Measurements from ENCODE around the gene APOL6.

Gene APOL6, protein sequence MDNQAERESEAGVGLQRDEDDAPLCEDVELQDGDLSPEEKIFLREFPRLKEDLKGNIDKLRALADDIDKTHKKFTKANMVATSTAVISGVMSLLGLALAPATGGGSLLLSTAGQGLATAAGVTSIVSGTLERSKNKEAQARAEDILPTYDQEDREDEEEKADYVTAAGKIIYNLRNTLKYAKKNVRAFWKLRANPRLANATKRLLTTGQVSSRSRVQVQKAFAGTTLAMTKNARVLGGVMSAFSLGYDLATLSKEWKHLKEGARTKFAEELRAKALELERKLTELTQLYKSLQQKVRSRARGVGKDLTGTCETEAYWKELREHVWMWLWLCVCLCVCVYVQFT

DNA sequence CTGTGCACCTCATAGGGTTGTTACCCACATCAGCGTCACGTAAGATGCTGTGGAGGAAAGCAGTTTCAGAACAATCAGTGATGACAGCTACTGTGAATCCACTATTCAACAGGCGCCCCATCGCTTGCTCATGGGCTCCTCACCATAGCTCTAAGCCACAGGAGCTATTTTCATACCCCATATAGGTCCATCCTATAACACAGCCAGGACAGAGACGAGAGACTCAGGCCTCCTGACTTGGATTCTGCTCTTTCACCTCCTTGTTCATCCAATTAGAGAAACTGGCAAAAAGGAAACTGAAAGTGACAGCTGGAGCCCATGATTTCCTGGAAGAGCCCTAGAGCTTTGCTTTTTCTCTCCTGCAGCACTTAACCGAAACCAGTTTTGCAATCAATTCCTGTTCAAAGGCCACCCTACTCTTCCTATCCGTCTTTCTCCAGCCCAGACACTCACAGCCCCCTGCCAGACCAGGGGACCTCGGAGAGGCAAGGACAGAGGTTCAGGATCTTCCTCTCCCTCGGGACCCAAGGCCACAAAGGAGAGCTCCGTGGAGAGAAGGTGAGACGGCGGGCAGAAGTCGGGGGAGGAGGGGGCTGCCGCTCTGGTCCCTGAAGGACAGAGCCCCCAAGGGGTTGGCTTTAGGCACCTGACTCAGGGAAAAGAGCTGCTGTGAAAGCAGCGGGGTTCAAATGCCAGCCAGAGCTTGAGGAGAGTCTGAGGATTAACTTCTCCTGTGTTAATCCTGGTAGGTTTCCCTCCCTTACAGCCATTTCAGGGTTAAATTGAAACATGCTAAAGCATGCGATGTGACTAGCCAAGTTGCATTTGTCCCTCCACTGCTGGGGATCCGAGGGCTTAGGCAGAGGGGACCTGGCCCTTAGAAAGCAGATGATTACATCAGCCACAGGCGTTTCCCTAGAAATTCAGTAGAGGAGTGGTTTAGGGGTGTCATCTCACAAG is at the start of gene APOL6:
APOL6 (plus strand) TSS at position 381 of the 960 bp plus-strand sequence. CDS start 7,980 bp downstream, outside the sequence.
- DNase-seq (ENCODE audit: low read depth in 2 of 2), result peak in 1 of 2 donors; percentile 20

DNA sequence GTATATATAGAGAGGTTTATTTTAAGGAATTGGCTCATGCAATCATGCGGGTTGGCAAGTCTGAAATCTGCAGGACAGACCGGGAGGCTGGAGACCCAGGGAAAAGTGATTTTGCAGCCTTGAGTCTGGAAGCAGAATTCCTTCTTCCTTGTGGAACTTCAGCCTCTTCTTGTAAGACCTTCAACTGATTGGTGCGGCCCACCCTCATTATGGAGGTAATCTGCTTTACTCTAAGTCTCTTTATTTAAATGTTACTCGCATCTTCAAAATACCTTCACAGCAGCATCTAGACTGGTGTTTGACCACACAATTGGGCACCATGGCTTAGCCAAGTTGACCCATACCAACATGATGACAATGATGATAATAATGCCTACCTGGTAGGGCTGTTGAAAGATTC is 48.9 kb upstream of the APOL6 start:
- no peak for DNase-seq (ENCODE audit: low read depth in 2 of 2)

DNA sequence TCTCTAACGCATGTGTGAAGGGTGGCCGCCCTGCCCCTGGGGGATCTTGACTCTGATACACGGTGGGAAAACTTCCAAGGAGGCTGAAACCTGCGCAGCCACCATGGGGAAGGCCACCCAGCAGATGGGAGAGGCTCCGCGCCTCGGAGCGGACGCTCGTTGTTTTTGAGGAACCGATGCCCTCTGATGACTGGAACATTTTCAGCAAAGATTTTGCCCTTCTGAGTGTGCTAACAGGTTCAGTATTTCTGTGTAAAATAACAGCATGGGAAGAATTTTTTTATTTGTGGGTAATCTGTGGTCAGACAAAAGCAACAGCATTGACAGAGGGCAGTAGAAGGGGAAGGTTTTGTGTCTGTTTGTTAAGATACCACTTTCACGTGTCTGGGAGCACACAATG is 47.8 kb upstream of the APOL6 start:
- no peak for DNase-seq (ENCODE audit: low read depth in 2 of 2)

DNA sequence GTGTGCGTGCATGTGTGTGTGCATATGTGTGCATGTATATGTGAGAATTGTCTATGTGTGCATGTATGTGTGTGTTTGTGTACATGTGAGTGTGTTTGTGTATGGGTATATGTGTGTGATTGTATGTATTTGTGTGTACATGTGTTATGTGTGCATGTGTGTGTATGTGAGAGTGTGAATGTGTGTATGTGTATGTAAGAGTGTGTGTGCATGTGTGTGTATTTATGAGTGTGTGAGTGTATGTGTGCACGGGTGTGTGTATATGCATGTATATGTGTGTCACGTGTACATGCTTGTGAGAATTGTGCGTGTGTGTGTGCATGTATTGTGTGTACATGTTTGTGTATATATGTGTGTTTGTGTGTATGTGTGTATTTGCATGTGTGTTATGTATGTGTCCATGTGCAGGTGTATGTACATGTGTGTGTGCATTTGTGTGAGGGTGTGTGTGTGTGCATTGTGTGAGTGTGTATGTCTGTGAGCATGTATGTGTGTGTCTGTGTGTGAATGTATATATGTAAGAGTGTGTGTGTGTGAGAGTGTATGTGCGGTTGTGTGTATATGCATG is 47.1 kb upstream of the APOL6 start:
- no peak for DNase-seq (ENCODE audit: low read depth in 2 of 2)

DNA sequence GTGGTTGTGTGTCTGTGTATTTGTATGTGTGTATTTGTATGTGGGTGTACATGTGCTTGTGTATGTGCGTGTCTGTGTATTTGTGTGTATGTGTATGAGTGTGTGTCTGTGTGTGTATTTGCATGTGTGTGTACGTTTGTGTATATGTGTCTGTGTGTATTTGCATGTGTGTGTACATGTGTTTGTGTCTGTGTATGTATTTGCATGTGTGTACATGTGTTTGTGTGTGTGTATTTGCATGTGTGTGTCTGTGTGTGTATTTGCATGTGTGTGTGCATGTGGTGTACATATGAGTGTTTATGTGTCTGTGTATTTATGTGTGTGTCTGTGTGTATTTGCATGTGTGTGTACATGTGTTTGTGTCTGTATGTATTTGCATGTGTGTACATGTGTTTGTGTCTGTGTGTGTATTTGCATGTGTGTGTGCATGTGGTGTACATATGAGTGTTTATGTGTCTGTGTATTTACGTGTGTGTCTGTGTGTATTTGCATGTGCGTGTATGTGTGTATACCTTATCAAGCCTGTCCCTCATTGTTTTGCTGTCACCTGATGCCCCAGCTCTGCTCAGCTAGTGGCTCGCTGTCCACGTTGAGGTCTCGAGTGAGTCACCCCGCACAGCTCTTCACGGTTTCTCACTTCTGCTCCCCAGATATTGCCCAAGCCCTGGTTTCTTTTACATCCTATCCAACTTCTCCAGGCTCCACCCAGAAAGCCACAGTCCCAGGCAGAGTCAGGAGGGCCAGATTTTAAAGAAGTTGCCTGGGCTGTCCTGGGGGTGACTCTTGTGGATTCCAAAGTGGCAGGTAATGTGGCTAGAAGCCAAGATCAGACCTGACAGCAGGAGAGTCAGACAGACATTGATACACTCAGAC is 46.3 kb upstream of the APOL6 start:
- no peak for DNase-seq (ENCODE audit: low read depth in 2 of 2)

DNA sequence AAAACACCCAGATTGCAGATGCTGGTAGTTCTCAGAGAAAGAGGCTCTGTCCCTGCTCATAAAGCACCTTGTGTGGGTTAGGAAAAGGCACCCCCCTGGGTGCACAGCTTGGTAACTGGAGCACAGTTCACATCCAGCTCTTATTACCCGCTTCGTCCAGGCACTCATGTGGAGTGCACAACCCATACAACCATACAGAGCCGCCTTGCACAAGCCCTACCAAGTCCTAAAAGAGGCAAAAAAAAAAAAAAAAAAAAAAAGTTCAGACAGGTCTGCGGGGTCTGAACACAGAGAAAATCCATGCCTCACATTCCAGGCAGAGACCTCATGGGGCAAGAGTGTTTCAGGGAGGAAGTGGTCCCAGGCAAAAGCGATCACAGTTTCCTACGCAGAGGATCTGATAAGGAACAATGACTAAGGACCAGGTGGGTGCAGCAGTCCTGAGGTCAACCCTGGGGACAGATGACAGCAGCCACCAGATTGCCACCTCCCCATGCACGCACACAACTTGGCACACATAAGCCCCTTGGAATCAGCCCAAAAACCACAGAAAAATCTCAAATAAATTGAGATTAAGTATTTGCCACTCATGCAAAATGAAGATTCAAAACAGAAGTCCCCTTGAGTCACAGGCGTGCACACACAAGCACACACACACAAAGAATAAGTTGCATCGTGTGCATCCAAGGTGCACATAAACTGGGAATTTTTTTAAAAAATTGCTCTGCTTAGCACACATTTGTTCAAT is 43.5 kb upstream of the APOL6 start:
- no peak for DNase-seq (ENCODE audit: low read depth in 2 of 2)

DNA sequence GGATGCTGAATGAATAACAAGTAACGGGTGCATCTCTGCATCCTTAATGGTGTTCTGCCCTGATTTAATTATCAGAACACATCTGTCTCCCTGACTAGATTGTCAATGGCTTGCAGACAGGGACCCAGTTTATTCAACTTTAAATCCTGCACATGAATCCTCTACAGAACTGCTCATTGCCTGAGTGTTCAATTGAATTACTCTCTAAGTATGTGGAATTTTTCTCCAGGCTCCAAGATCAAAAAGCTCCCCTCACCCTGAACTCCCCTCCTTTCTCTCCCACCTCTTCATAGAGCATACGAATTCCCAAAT is 42.9 kb upstream of the APOL6 start:
- no peak for DNase-seq (ENCODE audit: low read depth in 2 of 2)

DNA sequence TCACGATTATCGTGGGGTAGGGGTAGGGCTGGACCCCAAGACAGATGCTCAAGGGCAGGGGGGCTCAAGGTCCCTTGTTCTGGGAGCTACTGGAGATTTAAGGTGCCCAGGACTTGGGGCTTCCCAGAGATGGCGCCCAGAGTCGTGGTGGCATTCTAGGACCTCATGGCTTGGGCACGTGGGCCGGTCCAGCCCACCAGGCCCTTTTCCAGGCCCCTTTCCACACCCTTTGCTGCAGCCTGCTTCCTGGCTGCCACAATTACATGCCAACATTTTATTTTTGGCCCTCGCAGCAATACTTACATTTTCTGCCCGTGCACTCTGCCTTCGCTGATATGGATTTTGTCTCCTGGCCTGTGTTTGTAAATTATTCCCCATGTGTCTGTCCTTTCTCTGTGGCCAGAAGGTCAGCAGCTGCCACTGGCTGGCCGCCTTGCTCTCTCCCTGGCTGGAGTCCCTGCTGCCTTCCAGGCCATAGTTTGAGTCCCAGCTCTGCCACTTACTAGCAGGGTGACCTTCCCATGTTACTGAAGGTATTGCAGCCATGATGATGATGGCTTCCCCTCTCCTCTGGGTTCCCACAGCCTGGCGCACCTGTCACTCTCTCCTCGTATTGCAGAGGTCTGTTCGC is 42.3 kb upstream of the APOL6 start:
- no peak for DNase-seq (ENCODE audit: low read depth in 2 of 2)

DNA sequence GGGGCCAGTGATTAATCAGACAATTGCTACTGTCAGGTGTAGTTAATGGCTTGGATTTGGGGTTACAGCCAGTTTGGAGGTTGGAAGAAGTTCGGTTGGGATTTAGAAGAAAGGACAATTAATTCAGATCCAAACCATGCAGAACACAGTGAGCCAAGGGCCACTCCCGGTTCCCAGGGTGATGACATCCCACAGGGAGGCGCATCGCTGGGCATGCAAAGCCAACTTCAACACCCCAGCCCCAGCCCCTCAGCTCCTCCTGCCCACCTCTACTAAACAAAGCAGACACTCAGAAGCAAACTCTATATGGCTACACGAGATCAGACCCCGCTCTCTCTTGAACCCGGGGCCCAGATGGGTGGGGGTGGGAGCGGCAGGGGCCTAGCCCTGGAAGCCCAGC is 41.3 kb upstream of the APOL6 start:
- DNase-seq (ENCODE audit: low read depth in 2 of 2), result no peak

DNA sequence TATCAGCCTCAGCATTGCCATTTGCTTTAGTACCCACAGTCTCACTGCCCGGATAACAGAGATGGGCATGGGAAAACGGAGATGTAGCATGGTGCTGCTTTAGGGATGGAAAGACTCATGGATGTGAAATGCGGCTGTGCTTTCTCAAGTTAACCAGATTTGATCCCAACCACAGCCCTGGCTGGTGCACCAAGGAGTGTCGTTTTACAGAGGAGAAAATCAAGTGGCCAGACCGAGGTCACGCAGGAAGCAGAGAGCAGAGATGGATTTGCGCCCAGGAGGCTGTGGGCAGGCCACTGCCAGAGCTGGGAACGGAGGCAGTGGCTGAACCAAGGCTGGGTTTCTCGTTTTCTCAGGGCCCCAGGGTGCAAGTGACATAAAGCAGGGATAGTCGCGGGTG is 40.2 kb upstream of the APOL6 start:
- DNase-seq (ENCODE audit: low read depth in 2 of 2), result no peak

DNA sequence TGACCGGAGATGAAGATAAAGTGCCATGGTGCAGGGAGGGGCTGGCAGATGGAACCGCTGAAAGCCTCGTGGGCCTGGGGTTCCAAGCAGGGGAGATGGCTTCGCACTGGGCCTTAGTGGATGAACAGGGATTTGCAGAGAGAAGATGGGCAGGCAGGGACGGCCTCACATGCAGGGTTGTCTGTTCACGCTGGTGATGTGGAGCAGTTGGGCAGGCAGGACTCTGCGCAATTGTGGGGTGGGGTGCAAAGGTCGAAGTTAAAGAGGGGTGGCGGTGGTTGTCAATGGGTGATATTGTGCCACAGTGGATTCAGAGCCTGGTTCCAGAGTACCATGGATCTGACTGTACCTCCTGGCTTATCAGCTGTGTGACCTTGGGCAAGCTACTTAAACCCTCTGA is 39.0 kb upstream of the APOL6 start:
- DNase-seq (ENCODE audit: low read depth in 2 of 2), result no peak

DNA sequence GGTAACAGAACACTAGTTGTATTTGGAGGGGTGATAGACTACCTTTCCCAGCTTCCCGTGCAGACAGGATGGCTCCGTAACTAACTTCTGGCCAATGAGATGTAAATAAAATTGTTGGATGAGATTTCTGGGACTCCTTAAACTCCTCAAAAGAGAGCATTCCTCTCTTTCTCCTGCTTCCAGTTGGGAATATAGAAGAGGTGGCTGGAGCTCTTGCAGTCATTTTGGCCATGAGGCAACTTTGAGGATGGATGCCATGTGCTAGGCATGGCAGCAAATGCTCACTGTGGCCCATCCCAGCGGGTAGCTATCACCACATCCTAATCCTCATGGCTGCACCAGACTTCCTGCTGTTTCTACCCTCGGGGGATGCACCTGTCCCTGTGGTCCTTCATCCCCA is 38.5 kb upstream of the APOL6 start:
- no peak for DNase-seq (ENCODE audit: low read depth in 2 of 2)

DNA sequence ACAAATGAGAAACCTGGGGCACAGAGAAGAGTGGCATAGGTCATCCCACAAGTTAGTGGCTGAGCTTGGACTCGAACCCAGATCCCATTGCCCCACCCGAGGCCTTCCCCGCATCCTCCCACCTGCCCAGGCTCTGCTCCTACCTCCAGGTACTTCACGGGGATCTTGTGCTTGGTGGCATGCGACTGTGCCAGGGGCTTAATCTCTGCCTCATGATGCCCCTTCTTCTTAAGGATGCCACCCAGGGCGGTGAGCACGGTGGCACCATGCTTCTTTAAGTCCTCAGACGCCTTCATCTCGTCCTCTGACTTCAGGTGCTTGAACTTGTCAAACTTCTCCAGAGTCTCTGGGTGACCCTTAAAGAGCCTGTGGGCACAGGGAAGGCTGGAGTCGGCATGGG is 37.5 kb upstream of the APOL6 start:
- no peak for DNase-seq (ENCODE audit: low read depth in 2 of 2)

DNA sequence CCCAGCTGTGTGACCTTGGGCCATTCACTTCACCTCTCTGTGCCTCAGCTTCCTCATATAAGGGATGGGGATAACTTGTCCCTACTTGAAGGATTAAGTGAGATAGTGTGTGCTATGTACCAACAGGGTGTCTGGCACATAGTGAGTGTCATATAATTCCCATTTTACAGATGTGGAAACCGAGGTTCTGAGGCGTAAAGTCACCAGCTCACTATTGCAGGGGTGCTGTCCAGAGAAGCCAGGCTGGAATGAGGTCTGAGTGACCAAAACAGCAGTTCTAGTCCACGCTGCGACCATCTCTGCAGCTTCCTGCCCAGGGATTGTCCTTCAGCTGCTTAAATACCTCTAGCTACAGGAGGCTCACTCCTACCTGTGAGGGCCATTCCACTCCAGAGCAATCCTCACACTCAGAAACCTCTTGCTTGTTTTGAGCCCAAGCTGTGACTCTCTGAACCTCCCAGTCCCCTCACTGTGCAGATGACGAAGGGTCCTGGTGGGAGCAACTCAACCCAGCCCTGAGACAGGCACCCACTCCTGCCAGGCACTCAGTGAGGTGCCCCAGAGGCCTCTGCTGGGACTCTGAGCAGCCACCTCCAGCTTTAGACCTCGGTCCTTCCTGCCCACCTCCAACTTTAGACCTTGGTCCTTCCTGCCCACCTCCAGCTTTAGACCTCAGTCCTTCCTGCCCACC is 36.9 kb upstream of the APOL6 start:
- DNase-seq (ENCODE audit: low read depth in 2 of 2), result no peak

DNA sequence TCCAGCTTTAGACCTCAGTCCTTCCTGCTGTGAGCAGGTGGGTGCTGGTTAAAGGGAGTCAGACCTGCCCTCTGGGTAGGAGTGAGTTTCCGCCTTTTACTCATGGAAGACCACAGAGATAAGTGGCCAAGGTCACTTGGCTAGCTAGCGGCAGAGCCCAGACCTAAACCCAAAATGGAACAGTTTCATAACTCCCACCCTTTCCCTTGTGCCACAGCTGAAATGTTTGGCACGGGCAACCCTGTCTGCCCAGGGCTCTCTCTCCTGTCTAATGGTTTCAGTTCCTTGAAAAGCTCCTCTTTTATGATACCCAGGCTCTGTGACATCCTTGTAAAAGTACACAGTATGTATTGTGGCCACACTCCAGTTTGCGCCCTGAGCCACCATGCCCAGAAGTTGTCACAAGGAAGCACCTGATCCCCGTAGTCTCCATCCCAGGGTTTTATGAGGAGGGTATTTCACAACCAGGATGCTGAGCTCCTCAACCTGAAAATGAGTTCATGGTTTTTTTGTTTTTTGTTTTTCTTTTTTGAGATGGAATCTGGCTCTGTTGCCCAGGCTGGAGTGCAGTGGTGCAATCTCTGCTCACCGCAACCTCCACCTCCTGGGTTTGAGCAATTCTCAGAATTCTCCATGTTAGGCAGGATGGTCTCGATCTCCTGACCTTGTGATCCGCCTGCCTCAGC is 36.2 kb upstream of the APOL6 start:
- DNase-seq (ENCODE audit: low read depth in 2 of 2), result no peak

DNA sequence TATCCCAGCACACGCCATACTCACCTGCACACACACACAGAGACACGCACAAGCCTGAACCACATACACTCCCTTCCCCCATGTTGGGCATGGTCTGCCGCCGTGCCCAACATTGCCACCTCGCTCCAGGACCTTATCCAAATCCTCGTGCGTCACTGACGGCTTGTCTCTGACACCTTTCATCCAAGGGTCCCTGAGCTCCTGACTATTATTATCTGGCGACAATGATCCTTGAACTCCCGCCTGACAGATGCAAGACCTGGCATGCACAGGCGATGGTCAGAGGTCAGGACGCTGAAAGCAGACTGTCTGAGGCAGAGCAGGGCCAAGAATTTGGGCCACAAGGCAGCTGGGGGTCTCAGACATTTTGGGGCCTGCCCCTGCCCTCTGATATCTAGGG is 35.3 kb upstream of the APOL6 start:
- no peak for DNase-seq (ENCODE audit: low read depth in 2 of 2)

DNA sequence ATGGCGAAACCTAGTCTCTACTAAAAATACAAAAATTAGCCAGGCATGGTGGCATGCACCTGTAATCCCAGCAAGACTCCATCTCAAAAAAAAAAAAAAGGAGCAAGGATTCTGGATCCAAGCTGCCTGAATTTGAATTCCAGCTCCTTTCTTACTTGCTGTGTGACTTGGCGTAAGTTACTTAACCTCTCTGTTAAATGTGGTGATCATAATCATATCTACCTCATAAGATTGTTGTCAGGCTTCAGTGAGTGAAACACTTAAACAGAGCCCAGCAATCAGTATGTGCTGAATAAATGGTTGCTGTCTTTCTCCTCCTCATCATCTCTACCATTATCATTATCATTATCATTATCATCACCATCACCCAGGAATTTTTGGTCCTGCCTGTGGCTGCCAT is 33.8 kb upstream of the APOL6 start:
- DNase-seq (ENCODE audit: low read depth in 2 of 2), result no peak

DNA sequence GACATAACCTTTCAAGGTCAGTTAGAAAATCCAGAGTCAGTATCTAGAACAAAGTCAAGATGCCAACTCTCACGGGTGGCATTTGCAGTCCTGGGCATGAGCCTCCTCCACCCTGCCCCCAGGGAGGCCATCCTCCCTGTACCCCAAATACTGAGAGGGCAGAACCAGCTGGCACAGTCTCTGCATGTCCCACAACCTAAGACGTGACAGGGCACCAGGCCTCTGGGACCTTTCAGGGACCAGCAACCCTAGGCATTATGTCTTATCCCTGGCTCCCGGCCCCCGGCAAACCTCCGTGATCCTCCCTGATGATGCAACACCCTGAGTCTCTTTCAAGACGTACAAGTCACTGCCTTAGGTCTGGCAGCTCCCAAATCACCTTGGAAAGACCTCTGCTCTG is 33.1 kb upstream of the APOL6 start:
- DNase-seq (ENCODE audit: low read depth in 2 of 2), result no peak

DNA sequence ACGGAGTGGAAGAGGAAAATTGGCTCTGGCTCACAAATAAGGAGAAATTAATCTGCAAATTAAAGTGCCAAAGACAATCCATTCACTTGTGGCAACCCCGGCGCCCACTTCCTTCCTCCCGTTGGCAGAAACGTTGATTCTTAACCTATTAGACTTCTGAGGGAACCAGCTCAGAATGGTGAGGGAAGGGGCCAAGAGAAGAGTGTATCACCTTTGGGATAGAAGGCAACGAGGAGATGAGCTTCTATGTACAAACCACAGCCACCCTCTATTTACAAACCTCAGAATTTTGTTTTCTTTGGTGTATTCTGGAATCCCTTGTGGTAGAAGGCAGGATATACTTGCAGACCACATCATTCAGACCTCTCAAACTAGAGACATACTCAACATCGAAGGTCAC is 32.2 kb upstream of the APOL6 start:
- DNase-seq (ENCODE audit: low read depth in 2 of 2), result no peak

All from stimulated activated CD8-positive, alpha-beta memory T cell treated with anti-CD3 and anti-CD28 coated beads, Interleukin-2, amount 100 ng/mL, for 1 hour (primary cell).